Panc1 (cell line): ENCODE data around the gene DNAL1. TPM values are rescaled to one million over a fixed set of nuclear protein-coding genes. Genes with fewer than 3 reads are reported as not detected.

Source experiments
- ATAC-seq: fragments of 200-7000 bp; cut with Tn5 transposase; 2 replicates; pipeline ENCODE4 v1.9.1; 2020; ENCODE audit warnings: mild to moderate bottlenecking, moderate library complexity
- BruUV-seq: library from RNA; stranded (reverse); fragments of 400-500 nt; replicated peaks from 2 replicates; lab custom pipeline; 2021; lab: Mats Ljungman, UMichigan
- CTCF ChIA-PET: fragments of 300-600 bp; sonication (Branson Sonifier 250); formaldehyde crosslinking; loops from one replicate; lab custom pipeline; 2022; ENCODE audit warnings: antibody characterized with exemption; lab: Charles Lee
- POLR2A ChIA-PET: fragments of 300-600 bp; sonication (Branson Sonifier 250); formaldehyde crosslinking; loops from one replicate; lab custom pipeline; 2022; ENCODE audit warnings: antibody characterized with exemption; lab: Charles Lee
- DNase-seq: peaks from one replicate; pipeline ENCODE4 v3.0.0-alpha.2; 2010; ENCODE audit warnings: low read depth, low spot score
- H3K27ac ChIP-seq: 2 replicates; pipeline ENCODE4 v1.5.1; 2011; ENCODE audit warnings: mild to moderate bottlenecking, low read length, inconsistent platforms
- H3K27me3 ChIP-seq: fragments of 200-500 bp; sonication (Bioruptor generic); 2 replicates; pipeline ENCODE4 v1.6.0; 2014; ENCODE audit warnings: low read length, inconsistent platforms; ENCODE audit not compliant: control insufficient read depth, insufficient read depth
- H3K36me3 ChIP-seq: fragments of 200-500 bp; sonication (Bioruptor generic); 2 replicates; pipeline ENCODE4 v1.5.1; 2014; ENCODE audit warnings: inconsistent platforms, mild to moderate bottlenecking, low read length, moderate library complexity; ENCODE audit not compliant: control insufficient read depth, insufficient read depth
- H3K4me1 ChIP-seq: 2 replicates; pipeline ENCODE4 v1.5.1; 2011; ENCODE audit warnings: inconsistent platforms, mild to moderate bottlenecking, low read length, moderate library complexity; ENCODE audit not compliant: control insufficient read depth, insufficient read depth
- H3K4me3 ChIP-seq, 2 experiments: 2 replicates each; pipeline ENCODE4 v1.5.1; 2011 to 2012; ENCODE audit warnings: low read depth in 2 of 2, low read length in 2 of 2, mild to moderate bottlenecking in 2 of 2, inconsistent platforms in 1 of 2, moderate library complexity in 1 of 2
- H3K9me3 ChIP-seq: fragments of 200-500 bp; sonication (Bioruptor generic); 2 replicates; pipeline ENCODE4 v1.5.1; 2014; ENCODE audit warnings: low read depth, mild to moderate bottlenecking, inconsistent platforms, low read length, moderate library complexity; ENCODE audit not compliant: control insufficient read depth, insufficient read depth
- CTCF ChIP-seq: fragments of 450-650 bp; IDR thresholded peaks from 2 replicates; pipeline ENCODE4 v1.5.1; 2017; ENCODE audit warnings: mild to moderate bottlenecking
- POLR2AphosphoS5 ChIP-seq: IDR thresholded peaks from 2 replicates; pipeline ENCODE4 v1.6.1; 2012; ENCODE audit warnings: mild to moderate bottlenecking, low read depth, low read length, moderate library complexity
- REST ChIP-seq, 2 experiments: IDR thresholded peaks; 2 replicates each; pipeline ENCODE4 v1.6.1; 2011 to 2012; ENCODE audit warnings: low read depth in 2 of 2, control low read depth in 1 of 2, low read length in 1 of 2, mild to moderate bottlenecking in 1 of 2, moderate library complexity in 1 of 2; ENCODE audit not compliant: insufficient read depth in 1 of 2
- SIN3A ChIP-seq: IDR thresholded peaks from 2 replicates; pipeline ENCODE4 v1.6.1; 2012; ENCODE audit warnings: low read depth, mild to moderate bottlenecking, low read length, moderate library complexity, borderline replicate concordance; ENCODE audit not compliant: insufficient read depth
- TCF7L2 ChIP-seq: IDR thresholded peaks from 2 replicates; pipeline ENCODE4 v1.6.1; 2011; ENCODE audit warnings: mild to moderate bottlenecking, low read depth, low read length, inconsistent platforms
- in situ Hi-C: cut with HindIII; loops from 2 replicates; pipeline ENCODE4 v1.10.0; 2016; ENCODE audit warnings: low sequenced_read_pairs, low pct_unique_long_range_greater_than_20kb
- intact Hi-C: fragments of 100-400 bp; cut with micrococcal nuclease; formaldehyde crosslinking; loops from one replicate; pipeline ENCODE4 v1.10.0; 2022; ENCODE audit not compliant: unreplicated experiment
- total RNA-seq: library from RNA; stranded (reverse); gene quantifications from one replicate; pipeline ENCODE4 v1.2.1, GENCODE V29; 2021; ENCODE audit not compliant: unreplicated experiment

DNAL1 gene
- total RNA-seq, 1 experiment from 2014 or later = 15.2 TPM

- Histone ChIP-seq H3K36me3 (no peaks in the 10 kb centered on the region), H3K27me3 (no peaks in the 10 kb centered on the region), H3K4me3 (peak overlapping the region; percentile 2 to 37; a peak in 3 of 4 replicates), H3K4me1 (peaks cover 72% of the 10 kb centered on the region), H3K27ac (peak overlapping the region; percentile 82), H3K9me3 (no peaks in the 10 kb centered on the region)
- BruUV-seq = no TSS peak
- intact Hi-C loops = no loop called here
- no peak for TF ChIP-seq REST (IDR thresholded peaks at IDR 0.05; ENCODE audit: insufficient read depth in 1 of 2, low read depth in 2 of 2, low read length in 1 of 2)
- no peak for TF ChIP-seq SIN3A
- TF ChIP-seq CTCF = no peak
- in situ Hi-C loops = no loop called here
- POLR2A ChIA-PET = interaction anchor here (0.5 kb wide), 1 partner anchor 12 kb away, joined by 5 read pairs; no protein-coding TSS in a partner anchor
- DNase-seq (no peak), ATAC-seq (peak; percentile 58)
- CTCF ChIA-PET = interaction anchor here (0.6 to 1.1 kb wide), 4 partner anchors 12 to 511 kb away, joined by 3 to 11 read pairs (median 8); no protein-coding TSS in a partner anchor
Measured at GRCh38 chr14:73741386-73741875, 96.6 kb downstream of the DNAL1 start.

- Histone ChIP-seq H3K27me3 (no peaks in the 10 kb centered on the region), H3K27ac (peak overlapping the region; percentile 82), H3K9me3 (no peaks in the 10 kb centered on the region), H3K36me3 (no peaks in the 10 kb centered on the region), H3K4me3 (peak overlapping the region; percentile 2 to 37; a peak in 3 of 4 replicates), H3K4me1 (peaks cover 78% of the 10 kb centered on the region)
- intact Hi-C loops (no loop called here), in situ Hi-C loops (no loop called here)
- ChIA-PET POLR2A (interaction anchor here (0.5 kb wide), 1 partner anchor 12 kb away, joined by 5 read pairs; no protein-coding TSS in a partner anchor), CTCF (interaction anchor here (1.1 kb wide), 1 partner anchor 13 kb away, joined by 9 read pairs; no protein-coding TSS in a partner anchor)
- no peak for ATAC-seq
- BruUV-seq = no TSS peak
- TF ChIP-seq POLR2AphosphoS5 = no peak
- TF ChIP-seq REST (IDR thresholded peaks at IDR 0.05; ENCODE audit: insufficient read depth in 1 of 2, low read depth in 2 of 2, low read length in 1 of 2) = no peak
- TF ChIP-seq SIN3A = no peak
- TF ChIP-seq TCF7L2 = no peak
- no peak for TF ChIP-seq CTCF
- DNase-seq = no peak
Measured at GRCh38 chr14:73741876-73742519, 97.2 kb downstream of the DNAL1 start.
